GM10847 (cell line): Measurements from ENCODE around the gene PIK3R5.
A peak's percentile ranks its signal among the peaks of the same experiment; 100 is the strongest.

ENCODE experiments used
- POLR2A ChIP-seq: IDR thresholded peaks from 2 replicates; pipeline ENCODE4 v1.6.1; 2011; ENCODE audit not compliant: insufficient read length; ENCODE audit errors: extremely low read depth

PIK3R5 gene

DNA sequence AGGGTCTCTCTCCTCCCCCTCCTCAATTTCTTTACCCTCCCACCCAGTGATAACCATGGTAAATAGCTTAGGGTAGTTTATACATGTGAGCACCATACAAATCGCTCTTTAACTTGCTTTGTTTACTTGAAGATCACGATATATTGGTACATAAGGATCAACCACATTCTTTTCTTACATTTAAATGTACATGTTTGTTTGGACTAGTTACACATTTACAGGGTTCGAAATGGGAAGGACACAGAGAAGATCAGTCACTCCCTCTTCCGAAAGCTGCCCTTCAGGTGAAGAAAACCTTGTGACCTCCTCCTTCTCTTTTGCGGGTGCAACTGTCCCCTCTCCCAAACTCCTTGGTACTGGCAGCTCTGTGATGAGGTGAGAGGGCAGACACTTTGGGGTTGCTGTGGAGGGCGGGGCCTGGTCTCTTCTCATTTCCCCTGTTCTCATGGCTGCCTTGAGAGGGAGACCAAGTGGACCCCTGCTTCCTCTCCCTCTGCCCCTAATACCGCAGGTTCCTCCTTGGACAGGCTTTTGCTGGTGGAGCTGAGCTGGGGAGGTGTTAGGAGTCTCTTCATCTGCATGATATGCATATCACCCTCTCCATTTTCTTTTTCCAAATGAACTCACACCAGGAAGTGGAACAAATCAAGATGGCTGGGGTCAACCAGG lies 93.3 kb downstream of the PIK3R5 start:
- TF ChIP-seq POLR2A: no peak

DNA sequence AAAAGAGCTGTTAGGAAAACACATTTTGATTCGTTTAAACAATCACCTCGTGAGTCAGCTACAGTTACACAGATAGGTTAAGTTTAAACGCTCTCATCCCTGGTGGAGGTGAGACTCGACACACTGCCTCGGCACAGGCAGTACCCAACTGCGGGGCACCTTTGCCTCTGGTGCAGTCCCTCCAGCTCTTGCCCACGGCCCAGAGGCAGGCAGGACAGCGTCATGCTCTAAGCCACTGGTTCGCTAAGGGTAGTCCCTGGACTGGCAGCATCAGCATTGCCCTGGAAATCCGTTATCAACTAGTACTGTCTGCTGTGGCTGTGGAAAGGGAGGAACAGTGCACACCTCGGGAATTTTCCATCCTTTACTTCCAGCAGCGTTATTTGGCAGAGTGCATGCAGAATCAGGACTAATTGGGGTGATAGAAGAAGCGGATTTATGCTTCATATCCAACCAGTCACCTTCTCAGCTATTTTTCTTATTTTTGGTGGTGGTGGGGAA lies 94.4 kb downstream of the PIK3R5 start:
- TF ChIP-seq POLR2A: no peak

DNA sequence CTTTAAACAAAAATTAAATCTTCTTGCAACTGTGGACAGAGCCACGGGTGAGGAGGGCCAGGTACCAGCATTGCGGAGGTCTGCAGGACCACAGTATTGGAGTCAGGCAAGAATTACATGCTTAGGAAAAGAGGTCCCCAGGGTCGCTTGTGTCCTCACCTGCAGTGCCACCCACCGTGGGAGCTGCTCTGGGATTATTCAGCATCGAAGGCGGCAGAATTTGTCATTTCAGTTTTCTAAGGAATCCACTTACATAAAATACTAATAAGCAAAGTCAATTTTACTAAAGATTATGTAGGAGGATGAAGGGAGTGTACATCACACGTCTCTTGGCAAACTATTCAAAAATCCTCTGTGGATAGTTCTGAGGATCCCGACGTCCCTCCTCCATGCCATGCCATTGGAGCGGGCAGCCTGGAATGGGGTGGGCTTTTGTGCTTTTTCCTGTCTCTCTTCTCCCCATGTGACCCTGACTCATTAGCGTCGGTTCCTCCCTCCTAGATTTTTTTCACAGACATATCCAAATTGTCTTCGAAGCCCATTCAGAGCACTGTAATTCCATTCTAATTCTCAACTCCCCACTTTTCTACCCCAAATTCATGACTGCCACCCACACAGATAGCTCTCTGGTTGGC lies 95.0 kb downstream of the PIK3R5 start:
- TF ChIP-seq POLR2A: no peak

DNA sequence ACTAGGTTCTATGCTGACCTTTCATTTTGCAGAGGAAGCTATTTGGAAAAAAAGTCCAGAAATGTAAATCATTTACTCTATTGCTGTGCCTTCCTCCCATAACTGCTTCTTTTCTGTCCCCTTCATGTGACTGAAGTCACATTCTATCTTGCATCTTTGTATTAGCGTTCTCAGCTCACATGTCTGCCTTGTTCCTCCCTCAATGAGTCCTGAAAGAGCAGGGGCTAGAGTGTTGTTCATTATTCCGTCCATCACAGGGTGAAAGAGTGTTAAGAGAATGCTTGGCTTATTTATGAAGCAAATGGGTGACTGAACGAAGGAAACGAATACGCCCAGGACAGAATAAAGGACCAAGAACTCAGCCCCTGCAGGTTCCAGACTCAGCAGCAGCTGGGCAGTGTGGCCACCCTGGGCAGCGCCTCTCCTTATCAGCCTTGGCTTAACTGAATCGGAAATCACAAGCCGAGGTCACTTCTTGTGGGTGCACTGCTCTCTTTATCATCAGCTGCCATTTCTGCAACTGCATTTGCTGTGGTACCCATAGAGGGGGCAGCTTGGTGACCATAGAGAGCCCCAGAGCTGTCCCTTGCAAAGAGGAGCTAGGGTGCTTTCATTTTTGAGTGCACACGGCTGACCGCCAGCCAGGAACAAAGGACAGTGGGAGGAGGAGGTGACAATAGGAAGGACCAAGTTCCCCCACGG lies 96.2 kb downstream of the PIK3R5 start:
- no peak for TF ChIP-seq POLR2A

DNA sequence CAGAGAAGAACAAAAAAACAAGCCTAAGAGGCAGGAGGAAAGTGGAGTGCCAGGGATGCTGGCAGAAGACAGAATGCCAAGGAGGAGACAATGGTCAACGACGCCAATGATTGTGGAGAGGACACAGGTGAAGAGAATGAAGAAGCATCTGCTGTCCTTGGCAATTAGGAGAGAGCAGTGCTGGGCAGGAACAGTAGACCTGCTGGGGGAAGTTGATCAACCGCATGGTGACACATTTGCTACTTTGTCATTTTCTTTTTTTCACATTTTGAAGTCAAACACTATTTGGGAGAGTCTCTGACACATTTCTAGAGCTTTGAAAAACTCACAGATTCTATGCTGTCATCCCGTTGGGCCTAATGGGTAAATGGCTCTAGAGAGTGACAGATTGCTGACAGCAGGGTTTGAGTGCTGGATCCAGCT lies 97.0 kb downstream of the PIK3R5 start:
- no peak for TF ChIP-seq POLR2A

- TF ChIP-seq POLR2A: no peak
Measured at GRCh38 chr17:8868092-8868491, 97.4 kb downstream of the PIK3R5 start.

DNA sequence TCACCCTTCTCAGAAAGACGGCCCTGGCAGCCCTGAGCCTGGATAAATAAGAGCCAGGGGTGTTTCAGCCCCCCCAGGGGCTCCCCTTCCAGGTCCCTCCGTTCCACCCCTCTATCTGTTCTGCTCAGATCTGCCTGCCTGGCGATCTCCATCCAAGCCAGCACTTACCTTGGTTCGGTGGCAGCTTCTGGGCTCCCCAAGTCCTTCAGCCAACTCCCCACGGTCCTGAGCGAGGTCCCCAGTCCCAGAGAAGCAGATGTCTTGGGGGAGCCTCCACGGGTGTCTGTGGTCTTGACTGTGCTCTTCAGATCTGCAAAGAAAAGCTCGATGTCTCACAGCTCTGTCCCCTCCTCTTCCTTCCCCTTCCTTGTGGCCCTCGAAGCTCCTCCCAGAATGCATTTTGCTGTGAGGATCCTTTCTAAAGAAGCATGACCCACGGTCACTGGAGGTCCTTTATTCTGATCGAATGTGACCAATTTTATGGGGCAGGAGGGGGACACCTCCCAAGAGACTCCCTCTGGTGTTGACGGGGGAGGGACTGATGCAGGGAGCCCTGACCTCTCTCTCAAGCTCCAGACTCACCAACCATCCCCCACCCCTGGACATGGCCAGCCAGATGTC lies 98.0 kb downstream of the PIK3R5 start, which contains the start of gene PIK3R6:
PIK3R6 (minus strand) TSS at position 314 of the 621 bp plus-strand sequence. CDS start 17,880 bp downstream, outside the sequence.
- TF ChIP-seq POLR2A: peak; percentile 58

- TF ChIP-seq POLR2A: no peak
Measured at GRCh38 chr17:8865811-8866210, 99.7 kb downstream of the PIK3R5 start.

GRCh38 chr17:8865385-8865784 lies 100.1 kb downstream of the PIK3R5 start:
- no peak for TF ChIP-seq POLR2A

DNA sequence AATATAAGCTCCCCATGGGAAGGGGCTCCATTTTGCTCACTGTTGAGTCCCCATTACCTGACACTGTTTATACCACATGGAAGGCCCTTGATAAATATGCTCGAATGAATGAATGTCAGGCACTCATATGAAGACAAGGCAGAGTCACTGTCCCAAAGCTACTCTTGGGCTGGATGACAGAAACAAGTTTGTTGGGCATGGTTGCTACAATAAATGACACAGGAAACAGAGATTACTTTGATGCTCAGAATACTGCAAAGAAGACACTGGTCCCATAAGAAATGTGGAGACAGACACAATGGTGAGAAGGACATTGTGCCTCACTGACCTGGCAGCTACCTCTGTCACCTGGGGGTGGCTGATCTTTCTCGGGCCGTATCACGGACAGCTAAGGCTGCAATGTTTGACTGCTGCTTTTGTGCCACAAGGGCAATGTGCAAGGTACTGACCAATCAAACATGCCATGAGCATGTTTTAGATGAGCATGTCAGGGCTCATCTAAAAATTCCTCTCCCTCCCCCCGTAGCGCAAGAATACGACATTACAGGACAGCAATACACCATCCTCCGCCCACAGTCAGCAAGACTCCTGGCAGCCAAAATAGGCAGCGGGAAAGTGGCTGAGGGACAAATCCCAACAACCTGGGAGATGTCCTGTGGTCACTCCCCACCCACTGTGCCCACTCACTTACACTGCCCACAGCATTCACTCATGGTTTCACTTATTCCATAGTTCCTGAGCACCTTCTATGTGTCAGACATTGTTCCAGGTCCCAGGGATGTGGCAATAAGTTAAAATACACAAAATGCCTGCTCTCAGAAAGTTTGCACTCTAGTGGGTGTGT lies 103.1 kb downstream of the PIK3R5 start:
- no peak for TF ChIP-seq POLR2A

DNA sequence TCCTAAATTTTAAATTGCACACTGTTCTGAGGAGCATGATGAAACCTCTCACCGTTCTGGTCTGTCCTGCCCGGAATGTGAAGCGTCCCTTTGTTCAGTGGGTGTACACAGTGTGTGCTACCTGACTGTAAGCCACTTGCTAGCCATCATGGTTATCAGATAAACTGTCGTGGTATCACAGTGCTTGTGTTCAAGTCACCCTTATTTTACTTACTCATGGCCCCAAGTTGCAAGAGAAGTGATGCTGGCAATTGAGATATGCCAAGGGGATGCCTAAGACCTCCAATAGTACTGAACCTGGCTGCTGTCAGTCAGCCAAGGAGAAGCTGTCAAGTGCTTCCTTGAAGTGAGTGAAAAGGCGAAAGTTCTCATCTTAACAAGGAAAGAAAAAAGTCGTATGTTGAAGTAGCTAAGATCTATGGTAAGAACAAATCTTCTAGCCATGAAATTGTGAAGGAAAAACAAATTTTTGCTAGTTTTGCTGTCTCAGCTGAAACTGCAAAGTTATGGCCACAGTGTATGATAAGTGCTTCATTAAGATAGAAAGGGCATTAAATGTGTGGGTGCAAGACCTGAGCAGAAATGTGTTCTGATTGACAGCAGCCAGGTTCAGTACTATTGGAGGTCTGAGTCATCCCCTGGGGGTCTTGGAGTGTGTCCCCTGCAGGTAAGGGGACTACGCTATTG lies 103.9 kb downstream of the PIK3R5 start:
- no peak for TF ChIP-seq POLR2A

DNA sequence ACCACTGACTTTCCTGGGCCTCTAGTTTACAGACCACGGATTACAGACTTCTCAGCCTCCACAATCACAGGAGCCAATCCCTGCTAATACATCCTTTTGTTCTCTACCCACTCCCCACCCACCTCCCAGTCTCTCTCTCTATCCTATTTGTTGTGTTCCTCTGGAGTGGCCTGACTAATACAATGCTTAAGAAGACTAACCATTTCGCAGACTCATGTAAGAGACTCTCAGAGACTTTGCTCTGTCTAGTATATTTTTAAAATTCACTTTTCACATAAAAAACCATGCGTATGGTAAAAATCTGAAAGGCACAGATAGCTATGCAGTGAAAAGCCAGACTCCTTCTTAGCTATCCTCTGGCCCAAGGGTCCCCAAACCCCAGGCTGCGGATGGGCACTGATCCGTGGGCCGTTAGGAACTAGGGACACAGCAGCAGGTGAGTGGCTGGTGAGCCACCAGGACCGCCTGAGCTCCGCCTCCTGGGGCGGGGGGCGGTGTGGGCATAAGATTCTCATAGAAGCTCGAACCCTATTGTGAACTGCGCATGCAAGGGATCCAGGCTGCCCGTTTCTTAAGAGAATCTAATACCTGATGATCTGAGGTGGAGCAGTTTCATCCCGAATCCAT lies 105.6 kb downstream of the PIK3R5 start:
- no peak for TF ChIP-seq POLR2A

GRCh38 chr17:8859027-8859803 lies 106.3 kb downstream of the PIK3R5 start:
- TF ChIP-seq POLR2A: no peak
